NB4 (cell line): ENCODE results near the gene TULP4.

ENCODE experiments used
- MYC ChIP-seq: IDR thresholded peaks from 2 replicates; pipeline ENCODE4 v1.6.1; 2011; ENCODE audit warnings: low read depth, low read length
- POLR2A ChIP-seq: IDR thresholded peaks from 2 replicates; pipeline ENCODE4 v1.6.1; 2011; ENCODE audit warnings: mild to moderate bottlenecking; ENCODE audit not compliant: insufficient read length; ENCODE audit errors: extremely low read depth
- TF ChIP-seq, protein P1 (sequence below): IDR thresholded peaks from one replicate; pipeline ENCODE4 v1.5.1; 2012; ENCODE audit warnings: low read depth, low read length
- TF ChIP-seq, protein P2 (sequence below): IDR thresholded peaks from 2 replicates; pipeline ENCODE4 v1.6.1; 2011; ENCODE audit warnings: low read depth, low read length

DNA sequence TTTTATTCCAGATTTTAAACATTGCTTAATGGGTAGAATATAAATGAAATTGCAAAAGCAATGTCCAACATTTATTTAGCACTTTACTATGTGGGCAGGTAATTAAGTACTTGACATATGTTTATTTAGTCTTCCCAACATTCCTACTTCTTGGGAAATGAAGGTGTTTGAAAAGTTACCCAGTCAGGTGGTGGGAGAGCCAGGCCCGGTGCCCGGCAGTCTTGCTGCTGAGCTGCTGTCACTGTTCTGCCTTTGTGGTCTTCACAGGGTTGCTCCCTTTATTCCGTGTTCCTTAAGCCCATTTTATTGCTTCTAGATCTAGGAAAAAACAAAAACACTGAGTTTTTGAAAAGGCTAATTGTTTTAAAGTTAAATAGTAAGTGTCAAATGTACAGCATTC lies 42.6 kb upstream of the TULP4 start:
- TF ChIP-seq, protein P1, sequence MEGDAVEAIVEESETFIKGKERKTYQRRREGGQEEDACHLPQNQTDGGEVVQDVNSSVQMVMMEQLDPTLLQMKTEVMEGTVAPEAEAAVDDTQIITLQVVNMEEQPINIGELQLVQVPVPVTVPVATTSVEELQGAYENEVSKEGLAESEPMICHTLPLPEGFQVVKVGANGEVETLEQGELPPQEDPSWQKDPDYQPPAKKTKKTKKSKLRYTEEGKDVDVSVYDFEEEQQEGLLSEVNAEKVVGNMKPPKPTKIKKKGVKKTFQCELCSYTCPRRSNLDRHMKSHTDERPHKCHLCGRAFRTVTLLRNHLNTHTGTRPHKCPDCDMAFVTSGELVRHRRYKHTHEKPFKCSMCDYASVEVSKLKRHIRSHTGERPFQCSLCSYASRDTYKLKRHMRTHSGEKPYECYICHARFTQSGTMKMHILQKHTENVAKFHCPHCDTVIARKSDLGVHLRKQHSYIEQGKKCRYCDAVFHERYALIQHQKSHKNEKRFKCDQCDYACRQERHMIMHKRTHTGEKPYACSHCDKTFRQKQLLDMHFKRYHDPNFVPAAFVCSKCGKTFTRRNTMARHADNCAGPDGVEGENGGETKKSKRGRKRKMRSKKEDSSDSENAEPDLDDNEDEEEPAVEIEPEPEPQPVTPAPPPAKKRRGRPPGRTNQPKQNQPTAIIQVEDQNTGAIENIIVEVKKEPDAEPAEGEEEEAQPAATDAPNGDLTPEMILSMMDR, result no peak
- TF ChIP-seq POLR2A (no peak), MYC (no peak)
- TF ChIP-seq, protein P2, sequence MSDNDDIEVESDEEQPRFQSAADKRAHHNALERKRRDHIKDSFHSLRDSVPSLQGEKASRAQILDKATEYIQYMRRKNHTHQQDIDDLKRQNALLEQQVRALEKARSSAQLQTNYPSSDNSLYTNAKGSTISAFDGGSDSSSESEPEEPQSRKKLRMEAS, result no peak
